SH-SY5Y (cell line): ENCODE results near the gene PDZRN4.

ENCODE experiments used
- GATA2 ChIP-seq: IDR thresholded peaks from 2 replicates; pipeline ENCODE4 v1.6.1; 2011; ENCODE audit warnings: mild to moderate bottlenecking, low read depth, low read length
- GATA3 ChIP-seq: IDR thresholded peaks from 2 replicates; pipeline ENCODE4 v1.6.1; 2011; ENCODE audit warnings: low read depth, mild to moderate bottlenecking, low read length, moderate library complexity

- TF ChIP-seq GATA3 (no peak), GATA2 (no peak)
Measured at GRCh38 chr12:41453409-41453808, 265.3 kb downstream of the PDZRN4 start.
